NK-92 (cell line): ENCODE data around the gene JMJD1C.
"Not testable (repeated sequence)": the region's sequence is repeated elsewhere in the genome, so short reads cannot be mapped to it uniquely, and the experiment has no call there.

ENCODE experiments used
- DNase-seq: peaks from one replicate; lab custom pipeline; 2025; ENCODE audit not compliant: unreplicated experiment; lab: John Stamatoyannopoulos, UW

The JMJD1C gene

DNA sequence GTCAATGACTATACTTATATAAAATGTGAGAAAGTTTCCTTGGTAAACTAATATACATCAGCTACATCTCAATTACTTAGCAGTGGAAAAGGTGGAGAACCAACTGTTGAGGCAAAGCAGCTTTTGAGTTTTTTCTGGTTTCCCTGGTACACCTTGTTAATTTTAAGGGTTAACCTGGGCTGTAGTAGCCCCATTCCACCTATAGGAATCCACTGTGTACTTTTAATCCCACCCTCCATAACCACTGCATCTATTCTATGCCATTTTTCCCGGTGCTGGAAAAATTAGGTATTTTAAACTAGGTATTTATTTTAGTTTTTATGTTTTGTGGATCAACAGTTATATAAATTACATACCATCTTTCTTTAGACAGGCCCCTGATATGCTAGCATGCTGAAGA lies 290.2 kb downstream of the JMJD1C start:
- DNase-seq, result no peak

DNA sequence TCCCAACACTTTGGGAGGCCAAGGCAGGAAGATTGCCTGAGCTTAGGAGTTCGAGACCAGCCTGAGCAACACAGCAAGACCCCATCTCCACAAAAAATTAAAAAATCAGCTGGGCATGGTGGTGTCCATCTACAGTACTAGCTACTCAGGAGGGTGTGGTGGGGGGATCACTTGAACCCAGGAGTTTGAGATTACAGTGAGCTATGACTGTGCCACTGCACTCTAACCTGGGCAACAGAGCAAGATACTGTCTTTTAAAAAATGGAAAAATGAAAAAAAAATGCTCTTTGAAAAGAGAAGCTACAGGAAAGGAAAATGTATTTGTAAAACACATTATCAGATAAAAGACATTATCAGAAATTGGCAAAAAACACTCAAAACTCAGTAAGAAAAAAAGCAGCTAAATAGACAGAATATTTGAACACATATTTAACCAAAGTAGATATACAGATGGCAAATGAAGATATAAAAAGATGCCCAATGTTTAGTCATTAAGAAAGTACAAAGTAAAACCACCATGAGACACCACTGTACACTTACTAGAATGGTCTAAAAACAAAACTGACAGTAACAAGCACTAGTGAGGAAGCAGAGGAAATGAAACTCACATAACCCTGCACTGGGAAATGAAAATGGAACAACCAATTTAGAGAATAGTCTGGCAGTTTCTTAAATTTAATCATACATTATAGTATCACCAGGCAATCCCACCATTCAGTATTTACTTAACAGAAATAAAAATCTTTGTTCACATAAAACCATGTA lies 292.1 kb downstream of the JMJD1C start:
- no peak for DNase-seq

DNA sequence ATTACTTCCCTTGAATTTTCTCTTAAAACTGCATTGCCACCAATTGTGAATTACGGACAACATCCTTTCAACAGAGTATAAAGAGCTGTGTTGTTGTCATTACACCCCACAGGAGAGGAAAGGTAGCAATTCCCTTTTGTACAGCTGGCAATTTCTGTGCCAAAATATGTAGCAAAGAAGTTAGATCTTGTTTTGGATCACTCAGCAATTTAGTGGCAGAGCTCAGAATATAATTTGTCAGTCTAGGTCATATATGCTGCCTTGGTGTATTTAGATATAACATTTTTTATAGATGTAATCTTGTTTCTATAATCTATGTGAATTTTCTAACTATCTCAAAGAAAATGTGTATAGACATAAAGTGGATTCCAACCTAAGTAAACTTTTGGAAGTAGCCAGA lies 293.9 kb downstream of the JMJD1C start:
- no peak for DNase-seq

DNA sequence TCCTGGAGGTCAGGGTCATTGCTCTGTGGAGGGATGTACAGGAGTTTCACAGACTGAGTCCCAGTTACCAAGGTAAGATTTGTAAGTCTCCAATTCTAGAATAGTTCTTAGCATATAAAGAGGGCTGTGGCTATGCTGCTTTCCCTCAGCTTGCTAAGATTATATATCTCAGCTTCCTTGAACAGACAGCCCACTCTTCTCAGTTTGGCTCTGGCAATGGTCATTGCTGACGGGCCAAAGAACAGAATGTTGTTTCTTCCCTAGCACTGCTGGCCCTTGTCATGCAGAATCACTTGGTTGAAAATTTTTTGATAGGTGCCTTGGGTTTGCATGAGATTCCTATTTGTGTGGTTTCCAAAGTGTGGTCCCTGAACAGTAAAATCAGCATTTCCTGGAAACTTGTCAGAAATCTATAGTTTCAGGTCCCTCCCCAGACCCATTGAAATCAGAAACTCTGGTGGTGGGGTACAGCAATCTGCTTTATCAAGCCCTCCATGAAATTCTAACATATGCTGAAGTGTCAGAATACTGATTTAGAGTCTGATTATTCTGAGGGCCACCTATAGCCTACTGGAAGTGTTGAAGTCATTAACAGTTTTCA lies 294.4 kb downstream of the JMJD1C start:
- no peak for DNase-seq

DNA sequence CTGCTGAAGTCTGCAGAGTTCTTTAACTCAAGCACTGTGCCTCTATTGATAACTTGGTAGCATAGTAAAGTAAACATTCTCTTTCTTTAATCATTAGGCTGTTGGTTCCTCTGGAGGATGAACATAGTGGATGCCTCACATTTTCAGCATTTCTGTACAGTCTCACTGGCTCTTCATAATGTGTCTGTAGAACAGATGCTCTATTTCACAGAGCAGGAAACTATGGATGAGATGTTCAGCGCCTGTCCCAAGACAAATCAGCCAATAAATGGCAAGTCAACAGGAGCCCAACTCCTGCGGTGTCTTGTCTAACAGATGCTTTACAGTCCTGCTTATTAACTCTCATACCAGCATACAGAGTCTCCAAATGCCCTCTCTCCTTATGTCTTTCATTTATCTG lies 296.2 kb downstream of the JMJD1C start:
- DNase-seq, result no peak

DNA sequence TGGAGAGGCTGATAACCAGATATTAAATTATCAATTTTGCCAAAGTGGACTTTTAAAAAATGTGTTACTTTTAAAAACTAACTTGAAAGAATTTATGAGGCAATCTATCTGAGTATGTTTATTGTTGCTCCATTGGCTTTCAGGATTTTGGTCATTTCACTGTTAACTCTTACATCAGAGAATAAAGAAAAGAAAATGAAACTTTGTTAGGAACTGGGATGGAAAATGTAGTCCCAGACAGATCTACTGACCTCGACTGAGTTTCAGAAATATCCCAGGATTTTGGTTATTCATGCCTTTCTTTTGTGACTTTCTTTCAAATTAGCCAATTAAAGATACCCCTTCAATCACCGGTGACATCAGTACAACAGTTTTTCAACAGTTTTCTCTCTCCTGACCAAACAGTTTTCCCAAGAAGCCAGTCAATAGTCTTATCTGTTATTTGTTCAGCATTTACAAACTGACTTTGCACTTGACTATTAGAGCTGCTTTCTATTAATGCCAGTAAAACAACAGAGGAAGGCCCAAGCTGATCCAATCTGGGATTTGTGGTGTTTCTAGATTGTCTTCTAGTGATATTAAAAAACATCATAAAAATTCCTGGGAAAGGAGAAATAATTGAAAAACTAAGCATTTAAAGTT lies 296.8 kb downstream of the JMJD1C start:
- no peak for DNase-seq

DNA sequence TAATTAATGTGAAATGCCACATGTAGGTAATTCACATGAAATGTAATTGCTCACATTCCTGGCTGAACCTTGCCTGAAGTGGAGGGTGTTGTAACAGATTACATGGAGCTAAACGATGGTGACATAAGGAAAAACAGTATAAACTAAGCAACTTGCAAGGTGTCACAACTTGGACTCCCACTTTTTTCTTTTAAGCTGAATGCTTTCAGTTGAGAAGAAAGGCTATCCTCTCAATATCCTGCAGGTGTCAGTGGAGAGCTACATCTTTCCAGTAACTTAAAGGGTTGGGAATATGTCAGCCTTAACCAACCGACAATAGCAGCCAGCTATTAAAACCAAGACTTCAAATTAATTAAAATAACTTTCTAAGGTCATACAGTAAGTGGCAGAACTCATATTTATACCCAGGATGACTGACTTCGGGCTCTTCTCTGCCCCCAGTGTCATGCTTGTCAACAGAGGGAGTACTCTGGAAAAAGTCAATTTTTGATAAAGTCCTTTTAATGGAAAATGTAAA lies 299.0 kb downstream of the JMJD1C start:
- no peak for DNase-seq

DNA sequence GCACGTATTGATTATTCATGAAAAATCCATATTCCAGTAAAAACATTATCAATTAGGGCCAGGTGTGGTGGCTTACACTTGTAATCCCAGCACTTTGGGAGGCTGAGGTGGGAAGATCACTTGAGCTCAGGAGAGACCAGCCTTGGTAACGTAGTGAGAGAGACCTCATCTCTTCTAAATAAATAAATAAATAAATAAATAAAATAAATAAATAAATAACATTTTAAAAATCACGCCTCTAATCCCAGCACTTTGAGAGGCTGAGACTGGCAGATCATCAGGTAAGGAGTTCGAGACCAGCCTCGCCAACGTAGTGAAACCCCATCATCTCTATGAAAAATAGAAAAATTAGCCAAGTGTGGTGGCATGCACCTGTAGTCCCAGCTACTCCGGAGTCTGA lies 300.5 kb downstream of the JMJD1C start:
- DNase-seq, result no peak

DNA sequence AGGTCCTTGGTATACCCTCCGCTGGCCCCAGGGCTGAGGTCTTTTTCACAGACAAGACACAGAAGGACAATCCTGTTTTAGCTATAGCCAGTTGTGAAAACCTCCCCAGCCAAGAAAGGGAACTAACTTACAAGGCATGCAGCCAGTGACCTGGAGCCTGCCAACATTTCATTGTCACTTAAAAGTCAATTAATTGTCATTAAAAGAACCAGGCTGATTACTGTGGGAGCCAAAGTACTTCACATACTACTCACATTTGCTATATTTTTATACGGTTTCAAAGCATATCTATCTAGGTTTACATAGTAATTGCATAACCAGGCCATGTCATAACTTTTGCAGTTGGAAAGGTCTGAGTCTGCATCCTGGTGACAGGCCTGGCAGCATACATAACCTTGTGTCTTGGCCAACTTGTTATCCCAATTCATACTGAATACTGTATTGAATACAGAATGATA lies 301.6 kb downstream of the JMJD1C start:
- DNase-seq, result no peak

DNA sequence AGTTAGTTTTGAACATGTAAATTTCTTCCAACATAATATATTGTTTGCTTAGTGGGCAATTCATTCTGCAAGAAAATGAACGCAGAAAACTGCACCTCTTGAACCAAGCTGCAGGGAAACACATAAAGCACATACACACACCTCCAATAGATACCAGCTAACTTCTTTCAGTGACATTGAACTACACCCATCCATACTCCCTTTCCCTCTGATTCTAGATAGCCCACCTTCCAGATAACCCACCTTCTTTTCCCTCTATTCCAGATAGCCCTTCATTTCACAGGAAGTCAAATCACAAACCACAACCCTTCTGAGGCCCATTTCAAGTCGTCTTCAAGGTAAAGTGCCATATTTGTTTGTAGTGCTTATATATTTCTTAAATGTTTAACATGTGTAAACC lies 304.2 kb downstream of the JMJD1C start:
- DNase-seq, result no peak

DNA sequence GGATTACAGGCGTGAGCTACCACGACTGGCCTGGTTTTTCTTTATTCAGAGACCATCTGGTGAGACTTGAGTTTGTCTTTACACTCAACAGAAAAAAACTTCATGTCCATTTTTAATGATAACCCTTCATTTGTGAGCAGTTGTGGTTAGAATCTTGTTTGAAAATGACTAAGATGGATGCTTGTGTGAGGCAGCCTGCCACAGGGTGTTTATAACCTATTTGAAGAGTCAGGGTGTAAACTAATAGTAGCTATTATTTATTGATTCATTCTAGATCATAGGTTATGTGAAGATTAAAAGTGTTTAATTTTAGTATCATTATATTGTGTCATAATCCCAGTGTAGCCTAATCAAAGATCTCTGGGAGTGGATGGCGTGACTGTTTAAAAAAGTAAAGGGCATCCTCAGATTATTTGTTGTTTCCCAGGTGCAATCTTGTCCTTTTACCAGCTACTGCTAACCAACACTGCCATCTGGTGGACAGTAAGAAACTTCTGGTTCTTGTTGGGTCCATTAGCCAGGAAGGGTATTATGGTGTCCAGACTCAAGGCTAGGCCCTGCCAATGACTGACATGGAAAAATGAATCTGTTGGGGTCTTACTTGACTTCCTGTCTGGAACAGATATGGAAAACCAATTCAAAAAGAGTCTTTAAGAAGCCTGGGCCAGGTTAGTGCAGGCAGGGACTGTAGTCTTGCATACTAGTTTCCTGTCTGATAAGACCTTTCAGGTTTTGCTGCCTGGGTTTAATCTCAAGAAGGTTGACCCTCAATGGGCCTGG lies 307.7 kb downstream of the JMJD1C start:
- DNase-seq, result no peak

DNA sequence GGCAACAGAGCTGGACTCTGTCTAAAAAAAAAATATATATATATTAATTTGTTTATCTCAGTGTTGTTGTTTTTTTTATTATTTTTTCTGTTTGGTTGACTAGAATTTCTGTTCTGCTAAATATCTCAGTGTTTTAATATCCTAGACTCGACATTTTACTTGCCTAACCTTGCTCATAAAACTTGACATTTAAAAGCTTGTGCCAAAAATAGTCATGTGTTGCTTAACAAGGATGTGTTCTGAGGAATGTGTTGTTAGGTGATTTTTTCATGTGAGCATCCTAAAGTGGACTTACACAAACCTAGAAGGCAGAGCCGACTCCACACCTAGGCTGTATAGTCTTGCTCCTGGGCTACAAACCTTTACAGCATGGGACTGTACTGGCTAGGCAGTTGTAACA lies 309.5 kb downstream of the JMJD1C start:
- DNase-seq, result no peak

DNA sequence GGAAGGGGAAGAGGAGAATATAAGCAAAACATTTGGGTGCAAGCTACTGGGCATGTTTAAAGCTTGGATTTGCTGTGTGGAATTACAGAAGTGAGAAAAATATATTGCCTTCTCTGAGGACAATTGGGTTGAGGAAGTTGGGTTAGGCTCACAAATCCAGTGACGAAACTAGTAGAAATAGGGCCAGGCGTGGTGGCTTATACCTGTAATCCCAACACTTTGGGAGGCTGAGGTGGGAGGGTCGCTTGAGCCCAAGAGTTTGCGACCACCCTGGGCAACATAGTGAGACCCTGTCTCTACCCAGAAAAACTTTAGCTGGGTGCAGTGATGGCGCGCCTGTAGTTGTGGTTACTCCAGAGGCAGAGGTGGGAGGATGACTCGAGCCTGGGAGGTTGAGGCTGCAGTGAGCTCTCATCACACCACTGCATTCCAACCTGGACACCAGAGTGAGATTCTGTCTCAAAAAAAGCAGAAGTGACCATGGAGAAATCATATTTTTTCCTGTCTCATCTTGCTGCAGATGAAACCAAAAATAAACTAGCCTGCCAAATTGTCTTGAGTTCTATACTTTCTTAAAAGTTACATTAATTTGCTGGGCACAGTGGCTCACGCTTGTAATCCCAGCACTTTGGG lies 310.3 kb downstream of the JMJD1C start:
- DNase-seq, result no peak

DNA sequence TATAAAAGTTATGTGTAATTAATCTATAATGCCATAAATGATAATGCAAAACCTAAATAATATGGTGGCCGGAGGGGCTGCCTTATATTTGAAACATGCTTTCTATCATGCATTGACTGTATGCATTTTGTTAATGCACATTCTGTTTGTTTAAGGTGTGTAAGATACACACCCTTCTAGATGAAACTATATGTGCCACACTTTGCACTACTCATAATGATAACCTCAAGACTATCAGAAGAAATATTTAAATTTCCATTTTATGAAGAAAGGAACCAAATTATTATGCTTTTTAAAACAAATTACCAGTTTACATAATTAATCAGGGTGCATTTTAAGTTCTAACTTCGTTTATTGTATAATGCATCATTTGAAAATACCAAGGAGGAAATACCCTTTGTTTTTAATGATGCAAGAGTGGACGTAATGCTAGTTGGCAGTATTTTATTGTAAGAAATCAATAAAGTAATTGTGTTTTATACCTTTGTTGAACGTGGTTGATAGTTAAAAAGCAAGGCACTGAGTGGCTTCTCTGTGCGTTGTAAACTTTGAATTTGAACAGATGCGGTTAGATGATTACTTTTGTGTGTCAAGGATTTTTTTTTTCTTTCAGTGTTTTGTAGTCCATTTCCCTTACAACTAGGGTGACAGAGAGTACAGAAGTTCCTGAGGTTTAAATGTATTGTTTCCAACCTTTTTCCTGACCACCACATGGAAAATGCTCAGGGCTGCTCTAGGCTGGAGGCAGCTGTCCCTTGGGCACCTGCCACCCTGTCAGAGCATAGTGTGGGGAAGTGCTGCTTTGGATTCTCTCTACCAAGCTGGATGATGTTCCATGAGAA lies 311.0 kb downstream of the JMJD1C start:
- no peak for DNase-seq

DNA sequence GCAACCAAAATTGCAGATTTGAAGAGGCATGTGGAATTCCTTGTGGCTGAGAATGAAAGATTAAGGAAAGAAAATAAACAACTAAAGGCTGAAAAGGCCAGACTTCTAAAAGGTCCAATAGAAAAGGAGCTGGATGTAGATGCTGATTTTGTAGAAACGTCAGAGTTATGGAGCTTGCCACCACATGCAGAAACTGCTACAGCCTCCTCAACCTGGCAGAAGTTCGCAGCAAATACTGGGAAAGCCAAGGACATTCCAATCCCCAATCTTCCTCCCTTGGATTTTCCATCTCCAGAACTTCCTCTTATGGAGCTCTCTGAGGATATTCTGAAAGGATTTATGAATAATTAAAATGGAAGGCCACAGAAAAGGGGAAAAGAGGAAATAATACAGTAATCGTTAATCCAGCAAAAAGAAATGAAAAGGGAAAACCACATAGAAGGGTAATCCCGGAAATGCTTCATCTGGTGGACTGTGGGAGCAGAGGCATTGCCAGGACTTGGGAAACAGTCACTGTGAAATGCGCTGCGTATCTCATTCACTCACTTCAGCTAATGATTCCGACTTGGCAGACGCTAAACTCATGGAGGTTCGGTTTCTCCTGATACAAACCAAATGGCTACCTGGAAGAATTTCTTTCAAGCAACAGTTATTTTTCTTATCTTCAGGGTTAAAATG lies 311.8 kb downstream of the JMJD1C start:
- DNase-seq, result not testable (repeated sequence)

DNA sequence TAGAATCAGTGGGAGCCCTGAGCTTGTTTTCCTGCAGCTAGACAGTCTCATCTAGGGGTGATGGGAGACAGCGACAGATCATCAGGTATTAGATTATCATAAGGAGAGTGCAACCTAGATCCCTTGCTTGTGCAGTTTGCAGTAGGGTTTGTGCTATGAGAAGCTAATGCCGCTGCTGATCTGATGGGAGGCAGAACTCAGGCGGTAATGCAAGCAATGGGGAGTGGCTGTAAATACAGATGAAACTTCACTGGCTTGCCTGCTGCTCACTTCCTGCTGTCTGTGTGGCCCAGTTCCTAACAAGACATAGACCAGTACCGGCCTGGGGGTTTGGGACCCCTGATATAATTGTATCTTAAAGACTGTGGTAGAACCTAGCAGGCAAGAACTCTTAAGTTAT lies 315.0 kb downstream of the JMJD1C start:
- no peak for DNase-seq

DNA sequence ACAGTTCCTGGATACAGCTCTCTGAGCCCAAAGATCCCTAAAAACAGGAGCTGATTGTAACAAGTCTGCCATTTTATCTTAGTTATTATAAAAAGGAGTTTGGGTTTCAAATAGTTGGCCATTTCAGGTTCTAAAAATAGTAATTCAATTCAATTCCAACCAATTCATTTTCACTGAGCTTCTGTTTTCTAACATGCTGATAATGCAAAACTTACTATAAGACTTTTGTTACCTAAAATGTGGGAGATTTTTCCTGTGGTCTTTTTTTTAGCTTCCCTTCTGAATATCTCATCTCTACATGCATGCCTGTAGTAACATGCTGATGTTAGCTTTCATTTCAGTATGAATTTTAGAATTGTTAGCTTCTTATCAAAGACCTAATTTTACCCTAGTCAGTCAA lies 319.3 kb downstream of the JMJD1C start:
- DNase-seq, result no peak

DNA sequence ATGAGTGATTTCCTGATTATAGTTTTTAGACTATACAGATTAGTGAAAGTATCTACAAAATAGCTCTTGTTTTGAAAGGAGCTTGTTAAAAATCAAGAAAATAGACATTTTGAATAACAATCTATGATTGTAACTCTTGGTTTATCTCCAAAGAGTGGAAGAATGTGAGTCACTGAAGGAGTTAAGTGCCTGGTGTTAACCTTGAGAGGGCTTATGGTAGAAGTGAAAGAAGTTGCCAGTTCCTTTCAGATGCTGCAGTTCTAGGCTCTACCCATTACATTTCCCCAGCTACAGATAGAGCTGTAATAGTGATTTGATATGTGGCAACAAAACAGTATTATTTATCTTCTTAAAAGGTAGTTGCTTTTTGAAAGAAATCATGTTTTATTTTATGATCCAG lies 320.0 kb downstream of the JMJD1C start:
- DNase-seq, result no peak

DNA sequence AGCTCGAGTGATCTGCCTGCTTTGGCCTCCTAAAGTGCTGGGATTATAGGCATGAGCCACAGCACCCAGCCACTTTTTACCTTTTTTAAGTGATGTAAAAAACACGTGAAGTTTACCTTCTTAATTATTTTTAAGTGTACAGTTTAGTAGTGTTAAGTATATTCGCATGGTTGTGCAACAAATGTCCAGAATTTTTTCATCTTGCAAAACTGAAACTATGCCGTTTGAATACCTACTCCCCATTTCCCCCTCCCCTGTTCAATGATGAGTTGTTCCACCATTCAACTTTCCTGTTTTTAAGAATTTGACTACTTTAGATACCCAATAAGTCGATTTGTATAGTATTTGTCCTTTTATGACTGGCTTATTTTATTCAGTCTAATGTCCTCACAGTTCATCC lies 321.8 kb downstream of the JMJD1C start:
- DNase-seq, result no peak
